IMR-90 (cell line): ENCODE data around the gene LYPD6B. TPM values are rescaled to one million over a fixed set of nuclear protein-coding genes. Genes with fewer than 3 reads are reported as not detected.

Experiments
- ATAC-seq: fragments of 200-7000 bp; cut with Tn5 transposase; 2 replicates; pipeline ENCODE4 v1.9.1; 2020; ENCODE audit warnings: low read depth, mild to moderate bottlenecking, moderate library complexity
- BruUV-seq: library from RNA; stranded (reverse); fragments of 400-500 nt; replicated peaks from 2 replicates; lab custom pipeline; 2021; lab: Mats Ljungman, UMichigan
- CTCF ChIA-PET: fragments of 300-600 bp; formaldehyde crosslinking; extraction: SDS; loops from one replicate; lab custom pipeline; 2021; ENCODE audit warnings: antibody characterized with exemption; lab: Yijun Ruan, JAX
- POLR2A ChIA-PET: fragments of 300-600 bp; sonication (Branson Sonifier 250); formaldehyde crosslinking; loops from one replicate; lab custom pipeline; 2022; ENCODE audit warnings: antibody characterized with exemption; ENCODE audit not compliant: unreplicated experiment; lab: Charles Lee
- DNase-seq: peaks from one replicate; pipeline ENCODE4 v3.0.0; 2013
- H2AFZ ChIP-seq: replicated peaks from 2 replicates; pipeline ENCODE3; 2013; ENCODE audit warnings: low read length, mild to moderate bottlenecking; ENCODE audit not compliant: poor library complexity
- H2AK5ac ChIP-seq: 2 replicates; pipeline ENCODE4 v1.6.1; 2013; ENCODE audit warnings: low read depth, low read length, inconsistent platforms
- H2AK9ac ChIP-seq: replicated peaks from 2 replicates; pipeline ENCODE3; 2013; ENCODE audit warnings: mild to moderate bottlenecking, low read depth, low read length, moderate library complexity; ENCODE audit not compliant: poor library complexity
- H2BK120ac ChIP-seq: 2 replicates; pipeline ENCODE4 v1.6.1; 2013; ENCODE audit warnings: low read depth, low read length, inconsistent platforms
- H2BK15ac ChIP-seq: 3 replicates; pipeline ENCODE4 v1.6.1; 2013; ENCODE audit warnings: low read depth, low read length, inconsistent platforms
- H2BK20ac ChIP-seq: 2 replicates; pipeline ENCODE4 v1.6.1; 2013; ENCODE audit warnings: low read depth, mild to moderate bottlenecking, inconsistent platforms, low read length, moderate library complexity
- H2BK5ac ChIP-seq: 2 replicates; pipeline ENCODE4 v1.6.1; 2013; ENCODE audit warnings: mild to moderate bottlenecking, low read depth, low read length, inconsistent platforms; ENCODE audit not compliant: poor library complexity, severe bottlenecking
- H3K14ac ChIP-seq: replicated peaks from 2 replicates; pipeline ENCODE4 v1.6.1; 2013; ENCODE audit warnings: low read depth, low read length, inconsistent platforms
- H3K18ac ChIP-seq: 2 replicates; pipeline ENCODE4 v1.6.1; 2013; ENCODE audit warnings: low read depth, low read length, control low read depth
- H3K23ac ChIP-seq: 2 replicates; pipeline ENCODE4 v1.6.1; 2013; ENCODE audit warnings: low read depth, low read length, inconsistent platforms
- H3K27ac ChIP-seq: 2 replicates; pipeline ENCODE4 v1.5.1; 2013; ENCODE audit warnings: mild to moderate bottlenecking, control low read depth, low read length; ENCODE audit not compliant: insufficient read depth
- H3K27me3 ChIP-seq: 2 replicates; pipeline ENCODE4 v1.6.1; 2013; ENCODE audit warnings: low read length; ENCODE audit not compliant: control insufficient read depth, insufficient read depth
- H3K36me3 ChIP-seq: 2 replicates; pipeline ENCODE4 v1.6.1; 2013; ENCODE audit warnings: low read length, mixed read lengths; ENCODE audit not compliant: control insufficient read depth, insufficient read depth
- H3K4ac ChIP-seq: 2 replicates; pipeline ENCODE4 v1.6.1; 2013; ENCODE audit warnings: low read depth, low read length, inconsistent platforms
- H3K4me1 ChIP-seq: 2 replicates; pipeline ENCODE4 v1.6.1; 2013; ENCODE audit warnings: low read length, mixed read lengths; ENCODE audit not compliant: control insufficient read depth, insufficient read depth
- H3K4me2 ChIP-seq: 2 replicates; pipeline ENCODE4 v1.6.1; 2013; ENCODE audit warnings: low read depth, mild to moderate bottlenecking, control low read depth, low read length, moderate library complexity
- H3K4me3 ChIP-seq: 2 replicates; pipeline ENCODE4 v1.5.1; 2013; ENCODE audit warnings: low read depth, mild to moderate bottlenecking, control low read depth, low read length, moderate library complexity; ENCODE audit not compliant: insufficient read depth
- H3K56ac ChIP-seq: 2 replicates; pipeline ENCODE4 v1.6.1; 2013; ENCODE audit warnings: low read length, inconsistent platforms; ENCODE audit not compliant: insufficient read depth; ENCODE audit errors: extremely low read depth
- H3K79me1 ChIP-seq, 2 experiments: 2 replicates each; pipeline ENCODE4 v1.6.1; 2013; ENCODE audit warnings: low read length in 2 of 2, inconsistent platforms in 1 of 2, low read depth in 1 of 2
- H3K9ac ChIP-seq: 2 replicates; pipeline ENCODE4 v1.6.1; 2013; ENCODE audit warnings: low read depth, low read length, control low read depth
- H3K9me1 ChIP-seq: 2 replicates; pipeline ENCODE4 v1.6.1; 2013; ENCODE audit warnings: low read length, inconsistent platforms; ENCODE audit not compliant: insufficient read depth
- H3K9me3 ChIP-seq: 2 replicates; pipeline ENCODE4 v1.6.1; 2013; ENCODE audit warnings: low read length; ENCODE audit not compliant: control insufficient read depth, insufficient read depth
- H4K20me1 ChIP-seq: 2 replicates; pipeline ENCODE4 v1.6.1; 2013; ENCODE audit warnings: low read length, inconsistent platforms; ENCODE audit not compliant: insufficient read depth
- H4K5ac ChIP-seq: 2 replicates; pipeline ENCODE4 v1.6.1; 2013; ENCODE audit warnings: mild to moderate bottlenecking, low read depth, low read length, control low read depth
- H4K8ac ChIP-seq, 2 experiments: 2 replicates each; pipeline ENCODE4 v1.6.1; 2013; ENCODE audit warnings: low read depth in 2 of 2, low read length in 2 of 2, control low read depth in 1 of 2, inconsistent platforms in 1 of 2
- H4K91ac ChIP-seq: 2 replicates; pipeline ENCODE4 v1.6.1; 2013; ENCODE audit warnings: low read depth, low read length, inconsistent platforms; ENCODE audit not compliant: insufficient read depth
- BHLHE40 ChIP-seq: fragments of 150-350 bp; IDR thresholded peaks from 2 replicates; pipeline ENCODE4 v1.6.1; 2016; ENCODE audit warnings: mild to moderate bottlenecking, low read depth, low read length
- CHD1 ChIP-seq: IDR thresholded peaks from 2 replicates; pipeline ENCODE4 v1.6.1; 2012; ENCODE audit warnings: low read depth, low read length, improper control_type of control experiment
- ELK1 ChIP-seq: fragments of 150-350 bp; IDR thresholded peaks from 2 replicates; pipeline ENCODE4 v1.6.1; 2016; ENCODE audit warnings: low read depth, mild to moderate bottlenecking, low read length, moderate library complexity, borderline replicate concordance
- FOS ChIP-seq: fragments of 150-350 bp; IDR thresholded peaks from 2 replicates; pipeline ENCODE4 v1.6.1; 2016; ENCODE audit warnings: low read depth, low read length
- USF2 ChIP-seq: fragments of 150-350 bp; IDR thresholded peaks from 2 replicates; pipeline ENCODE4 v1.6.1; 2017; ENCODE audit warnings: mild to moderate bottlenecking, antibody characterized with exemption, low read length, low read depth
- WGBS, 2 experiments: methylation state at CpG; one replicate each; pipeline versions ENCODE4 v1.1.5 to v1.1.7; 2013; ENCODE audit warnings: missing lambda C conversion rate in 2 of 2; ENCODE audit not compliant: insufficient read length in 1 of 2; ENCODE audit errors: extremely low coverage in 2 of 2; 5-methylcytosine and 5-hydroxymethylcytosine counted together
- dilution Hi-C: fragments of 300-500 bp; cut with HindIII; formaldehyde crosslinking; loops from one replicate; pipeline ENCODE4 v1.14.3; 2018; ENCODE audit warnings: low sequenced_read_pairs; ENCODE audit not compliant: unreplicated experiment
- in situ Hi-C: fragments of 300-500 bp; cut with MboI; formaldehyde crosslinking; loops from 3 replicates; pipeline ENCODE4 v1.14.3; 2019; ENCODE audit warnings: low sequenced_read_pairs, inconsistent platforms, mixed read lengths
- intact Hi-C: fragments of 100-400 bp; cut with micrococcal nuclease; formaldehyde crosslinking; loops from 2 replicates; pipeline ENCODE4 v1.10.0; 2022
- polyA plus RNA-seq, 3 experiments: library from polyadenylated mRNA; depleted of rRNA; stranded (reverse); fragments of >200 nt; gene quantifications; 2 replicates each; pipeline ENCODE4 v1.2.3, GENCODE V29; 2012; ENCODE audit warnings: low replicate concordance in 1 of 3
- total RNA-seq: library from RNA; depleted of rRNA; stranded (reverse); fragments of >200 nt; gene quantifications from 2 replicates; pipeline ENCODE4 v1.2.3, GENCODE V29; 2012

Gene LYPD6B
- total and polyA plus RNA-seq, 2 of the 4 experiments (the other 2 are of a cell fraction) = 0.05 TPM; not detected in 1

GRCh38 chr2:148998165-148998830 is 40.2 kb upstream of the LYPD6B start:
- 60% methylated on average over 1 of the region's 16 CpGs; no CpG with 5 or more reads in 1 of the 2 experiments for WGBS, 2 experiments
- ATAC-seq = no peak

More at GRCh38 chr2:148998165-148998830, 40.2 kb upstream of the LYPD6B start:
- Histone ChIP-seq H3K27me3 (peaks cover 7% of the 10 kb centered on the region), H3K4me2 (no peak overlapping the region), H4K5ac (no peak overlapping the region), H3K4ac (no peak overlapping the region), H3K9me1 (no peaks in the 10 kb centered on the region), H4K8ac (no peak overlapping the region), H3K4me1 (no peaks in the 10 kb centered on the region), H3K14ac (no peak overlapping the region), H3K4me3 (no peak overlapping the region), H3K36me3 (no peaks in the 10 kb centered on the region), H4K91ac (no peak overlapping the region), H3K9ac (no peak overlapping the region), H3K18ac (no peak overlapping the region), H3K27ac (no peak overlapping the region), H2AK9ac (no peak overlapping the region), H2AK5ac (no peak overlapping the region), H2BK5ac (no peak overlapping the region), H4K20me1 (no peaks in the 10 kb centered on the region), H2AFZ (no peak overlapping the region), H3K23ac (no peak overlapping the region), H2BK20ac (no peak overlapping the region), H2BK15ac (no peak overlapping the region), H3K56ac (no peak overlapping the region), H2BK120ac (no peak overlapping the region), H3K79me1 (no peaks in the 10 kb centered on the region), H3K9me3 (no peaks in the 10 kb centered on the region)
- CTCF ChIA-PET = no interaction called here
- POLR2A ChIA-PET = no interaction called here
- no peak for DNase-seq
- intact Hi-C loops = no loop called here
- BruUV-seq = no TSS peak
- dilution Hi-C loops = no loop called here
- in situ Hi-C loops = loop anchor here (25.0 kb wide), 1 partner anchor 1011 kb away; no protein-coding TSS in a partner anchor
- TF ChIP-seq ELK1 (no peak), USF2 (no peak), BHLHE40 (no peak), FOS (no peak), CHD1 (no peak)
